Gastroesophageal sphincter (tissue), 4 donors: ENCODE measurements around the gene ARHGEF17. TPM values are rescaled to one million over a fixed set of nuclear protein-coding genes. Genes with fewer than 3 reads are reported as not detected.

Source experiments
- ATAC-seq: fragments of 150-250 bp; one replicate; pipeline ENCODE4 v1.9.1; 2016; ENCODE audit warnings: mild to moderate bottlenecking, moderate library complexity
- H3K27ac ChIP-seq, 4 donors: fragments of 200-600 bp; sonication (generic) in 3 of 4; 1 replicate in 3 of 4; 2 replicates in 1 of 4; pipeline ENCODE4 v1.5.1; 2016 to 2019
- H3K27me3 ChIP-seq: fragments of 200-600 bp; sonication (generic); one replicate; pipeline ENCODE4 v1.5.1; 2019
- H3K36me3 ChIP-seq, 2 donors: fragments of 200-600 bp; sonication (generic); one replicate each; pipeline ENCODE4 v1.5.1; 2019; ENCODE audit warnings: control low read depth in 1 of 2
- H3K4me1 ChIP-seq, 3 donors: fragments of 200-600 bp; sonication (generic); 1 replicate in 2 of 3; 2 replicates in 1 of 3; pipeline ENCODE4 v1.5.1; 2016 to 2019; ENCODE audit warnings: control low read depth in 2 of 3
- H3K4me3 ChIP-seq, 2 donors: fragments of 200-600 bp; sonication (generic); one replicate each; pipeline ENCODE4 v1.5.1; 2019; ENCODE audit warnings: mild to moderate bottlenecking in 1 of 2, moderate library complexity in 1 of 2
- H3K9me3 ChIP-seq, 3 donors: fragments of 200-600 bp; sonication (generic); one replicate each; pipeline ENCODE4 v1.5.1; 2017 to 2019; ENCODE audit warnings: control low read depth in 2 of 3
- EP300 ChIP-seq: sonication (generic); formaldehyde crosslinking; IDR thresholded peaks from one replicate; pipeline ENCODE4 v1.6.1; 2017; ENCODE audit warnings: antibody characterized with exemption, mild to moderate bottlenecking
- POLR2A ChIP-seq, 2 donors: fragments of 450-650 bp; IDR thresholded peaks; one replicate each; pipeline ENCODE4 v1.6.1; 2017; ENCODE audit warnings: antibody characterized with exemption in 2 of 2, mild to moderate bottlenecking in 2 of 2, moderate library complexity in 1 of 2
- POLR2AphosphoS5 ChIP-seq: sonication (generic); formaldehyde crosslinking; IDR thresholded peaks from one replicate; pipeline ENCODE4 v1.6.1; 2017; ENCODE audit warnings: antibody characterized with exemption
- WGBS, 2 donors: methylation state at CpG; one replicate each; pipeline ENCODE4 v1.1.5; 2018; ENCODE audit warnings: low coverage in 1 of 2; 5-methylcytosine and 5-hydroxymethylcytosine counted together
- total RNA-seq, 4 donors: library from RNA; depleted of rRNA; stranded (reverse); fragments of >200 nt; gene quantifications; one replicate each; pipeline ENCODE4 v1.1.0, GENCODE V29; 2016
- TF ChIP-seq, protein P1 (sequence below), 4 experiments: fragments of 200-600 bp in 2 of 4; fragments of 450-650 bp in 2 of 4; sonication (generic) in 1 of 4; IDR thresholded peaks; one replicate each; pipeline ENCODE4 v1.5.1; 2017 to 2019; ENCODE audit warnings: antibody characterized with exemption in 4 of 4, mild to moderate bottlenecking in 2 of 4, moderate library complexity in 2 of 4

ARHGEF17 gene
- total RNA-seq, 4 donors from 2014 or later, result 52.5 to 169 (median 84.4) TPM

DNA sequence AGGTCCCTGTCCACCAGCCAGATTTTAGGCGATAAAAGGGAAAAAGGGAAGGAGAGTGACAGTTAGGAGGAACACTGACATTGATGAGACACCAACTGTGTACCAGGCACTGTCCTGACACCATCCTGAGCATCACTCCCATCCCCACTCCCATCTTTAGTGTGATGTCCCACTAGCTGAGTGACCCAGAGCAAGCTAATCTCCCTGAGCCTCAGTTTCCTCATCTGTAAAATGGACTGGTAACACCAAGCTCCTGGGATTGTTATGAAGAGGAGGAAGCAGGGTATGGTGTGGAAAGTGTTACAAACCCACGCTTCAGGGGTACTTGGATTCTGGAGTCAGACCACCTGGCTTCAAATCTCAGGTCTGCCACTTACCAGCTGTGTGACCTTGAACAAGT is 44.4 kb upstream of the ARHGEF17 start:
- no peak for TF ChIP-seq POLR2A (IDR thresholded peaks at IDR 0.05)
- TF ChIP-seq EP300, result no peak
- no peak for TF ChIP-seq POLR2AphosphoS5
- TF ChIP-seq, protein P1, sequence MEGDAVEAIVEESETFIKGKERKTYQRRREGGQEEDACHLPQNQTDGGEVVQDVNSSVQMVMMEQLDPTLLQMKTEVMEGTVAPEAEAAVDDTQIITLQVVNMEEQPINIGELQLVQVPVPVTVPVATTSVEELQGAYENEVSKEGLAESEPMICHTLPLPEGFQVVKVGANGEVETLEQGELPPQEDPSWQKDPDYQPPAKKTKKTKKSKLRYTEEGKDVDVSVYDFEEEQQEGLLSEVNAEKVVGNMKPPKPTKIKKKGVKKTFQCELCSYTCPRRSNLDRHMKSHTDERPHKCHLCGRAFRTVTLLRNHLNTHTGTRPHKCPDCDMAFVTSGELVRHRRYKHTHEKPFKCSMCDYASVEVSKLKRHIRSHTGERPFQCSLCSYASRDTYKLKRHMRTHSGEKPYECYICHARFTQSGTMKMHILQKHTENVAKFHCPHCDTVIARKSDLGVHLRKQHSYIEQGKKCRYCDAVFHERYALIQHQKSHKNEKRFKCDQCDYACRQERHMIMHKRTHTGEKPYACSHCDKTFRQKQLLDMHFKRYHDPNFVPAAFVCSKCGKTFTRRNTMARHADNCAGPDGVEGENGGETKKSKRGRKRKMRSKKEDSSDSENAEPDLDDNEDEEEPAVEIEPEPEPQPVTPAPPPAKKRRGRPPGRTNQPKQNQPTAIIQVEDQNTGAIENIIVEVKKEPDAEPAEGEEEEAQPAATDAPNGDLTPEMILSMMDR (IDR thresholded peaks at IDR 0.05), result no peak
- no peak overlapping the region for H3K27ac ChIP-seq
- no peak for ATAC-seq
- 25 to 88% methylated on average over 1 to 2 of the region's 2 CpGs for WGBS, 2 donors
- H3K9me3 ChIP-seq, result no peaks in the 10 kb centered on the region
- no peaks in the 10 kb centered on the region for H3K36me3 ChIP-seq
- no peak overlapping the region for H3K4me3 ChIP-seq
- peaks cover 47% of the 10 kb centered on the region for H3K27me3 ChIP-seq
- H3K4me1 ChIP-seq, result peaks cover 0 to 9% (median 4%) of the 10 kb centered on the region in 3 donors

DNA sequence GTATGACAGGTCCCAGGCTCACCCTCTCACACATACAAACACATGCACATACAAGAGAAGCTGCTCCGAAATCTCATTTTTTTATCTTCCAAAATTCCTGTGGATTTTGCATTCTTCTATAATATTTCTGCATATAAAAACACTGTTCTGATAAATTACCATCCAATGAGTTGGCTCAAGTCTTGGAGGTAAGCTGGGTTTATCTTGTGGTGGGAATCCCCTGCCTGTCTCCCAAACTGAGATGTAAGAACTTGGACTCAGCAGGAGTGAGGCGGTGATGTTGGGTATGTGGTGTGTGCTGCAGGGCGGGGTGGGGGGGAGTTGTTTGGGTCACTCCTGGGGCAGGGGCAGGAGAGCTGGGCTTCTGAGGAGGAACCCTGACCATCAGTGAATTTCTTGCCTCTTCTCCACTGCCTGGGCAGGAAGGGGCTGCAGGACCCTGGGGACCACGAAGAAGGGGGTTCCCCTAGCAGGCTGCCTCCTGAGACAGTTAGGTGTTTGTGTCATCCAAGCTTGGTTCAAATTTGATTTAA is 42.7 kb upstream of the ARHGEF17 start:
- no peak for ATAC-seq
- H3K36me3 ChIP-seq, result no peaks in the 10 kb centered on the region
- H3K9me3 ChIP-seq, result no peaks in the 10 kb centered on the region
- H3K27ac ChIP-seq, result no peak overlapping the region
- H3K4me1 ChIP-seq, result peaks cover 0 to 15% (median 4%) of the 10 kb centered on the region in 3 donors
- H3K4me3 ChIP-seq, result no peak overlapping the region
- WGBS, 2 donors, result 80 to 91% methylated on average over 1 to 2 of the region's 4 CpGs
- H3K27me3 ChIP-seq, result peaks cover 49% of the 10 kb centered on the region
- no peak for TF ChIP-seq EP300
- no peak for TF ChIP-seq POLR2A (IDR thresholded peaks at IDR 0.05)
- TF ChIP-seq POLR2AphosphoS5, result no peak
- TF ChIP-seq, protein P1 (IDR thresholded peaks at IDR 0.05), result no peak

DNA sequence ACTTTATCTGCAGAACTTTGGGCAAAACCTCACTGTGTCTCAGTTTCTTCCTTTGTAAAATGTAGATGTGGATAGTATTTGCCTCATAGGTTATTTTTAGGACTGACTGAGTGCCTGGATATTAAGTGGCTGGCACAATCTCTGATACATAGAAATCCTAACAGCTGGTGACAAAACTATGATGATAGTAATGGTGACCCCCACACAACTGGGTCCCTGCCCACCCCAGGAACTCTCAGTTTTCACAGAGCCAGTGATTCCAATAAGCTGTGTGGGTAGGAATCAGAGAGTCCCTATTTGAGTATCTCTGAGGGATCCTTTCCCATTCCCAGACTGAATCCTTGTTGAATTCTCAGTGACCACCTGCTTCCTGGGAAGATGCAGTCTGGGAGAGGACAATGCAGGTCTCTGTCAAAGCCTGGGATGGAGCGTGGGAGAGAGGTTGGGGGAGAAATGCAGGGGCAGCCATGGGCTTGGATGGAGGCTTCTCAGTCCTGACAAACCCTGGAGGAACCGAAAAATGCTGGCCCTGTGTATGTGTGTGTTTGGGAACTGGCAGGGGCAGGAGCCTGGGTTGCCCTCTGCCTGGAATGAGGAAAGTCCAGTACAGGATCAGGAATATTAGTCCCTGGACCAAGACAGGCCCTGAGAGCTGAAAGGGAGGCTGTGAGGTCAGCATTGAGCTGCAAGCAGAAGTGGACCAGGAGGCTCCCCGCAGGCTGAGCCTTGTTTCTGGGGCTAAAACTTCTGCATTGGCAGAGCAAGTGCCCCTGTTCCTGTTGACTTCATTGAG is 42.0 kb upstream of the ARHGEF17 start:
- H3K4me1 ChIP-seq, result peaks cover 0 to 15% (median 4%) of the 10 kb centered on the region in 3 donors
- H3K9me3 ChIP-seq, result no peaks in the 10 kb centered on the region
- H3K4me3 ChIP-seq, result no peak overlapping the region
- WGBS, 2 donors, result 83 to 100% methylated on average over 1 of the region's 3 CpGs
- peaks cover 53% of the 10 kb centered on the region for H3K27me3 ChIP-seq
- no peak overlapping the region for H3K27ac ChIP-seq
- no peaks in the 10 kb centered on the region for H3K36me3 ChIP-seq
- TF ChIP-seq POLR2AphosphoS5 (no peak), POLR2A (IDR thresholded peaks at IDR 0.05) (no peak), EP300 (no peak)
- TF ChIP-seq, protein P1 (IDR thresholded peaks at IDR 0.05), result no peak
- no peak for ATAC-seq

DNA sequence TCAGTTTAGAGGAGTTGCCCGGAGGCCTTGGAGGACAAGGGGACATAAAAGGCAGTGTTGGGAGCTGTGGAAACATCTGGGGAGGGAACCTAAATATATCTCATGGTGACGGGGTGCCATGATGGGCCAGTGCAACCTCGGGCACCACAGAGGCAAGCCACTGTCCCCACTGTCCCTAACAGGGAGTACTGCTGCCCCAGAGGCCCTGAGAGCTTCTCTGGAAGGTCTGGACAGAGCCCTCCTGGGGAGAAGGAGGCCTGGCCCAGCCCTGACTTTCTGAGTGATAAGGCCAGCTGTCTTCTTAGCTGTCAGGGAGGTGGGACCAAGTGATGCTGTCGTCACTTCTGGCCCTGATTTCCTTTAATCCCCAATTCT is 41.4 kb upstream of the ARHGEF17 start:
- Histone ChIP-seq H3K36me3 (no peaks in the 10 kb centered on the region), H3K27me3 (peaks cover 53% of the 10 kb centered on the region), H3K4me3 (no peak overlapping the region), H3K27ac (no peak overlapping the region), H3K4me1 (peaks cover 0 to 15% (median 4%) of the 10 kb centered on the region in 3 donors), H3K9me3 (no peaks in the 10 kb centered on the region)
- no peak for TF ChIP-seq POLR2AphosphoS5
- no peak for TF ChIP-seq EP300
- TF ChIP-seq, protein P1 (IDR thresholded peaks at IDR 0.05), result no peak
- no peak for ATAC-seq
- WGBS, 2 donors, result 72 to 90% methylated on average over 2 of the region's 4 CpGs
